Prostate gland (tissue), 2 donors: Measurements from ENCODE around the gene KIF21B.
A peak's percentile ranks its signal among the peaks of the same experiment; 100 is the strongest.

ENCODE experiments used
- CTCF ChIP-seq, 4 experiments: fragments of 200-600 bp in 2 of 4; fragments of 450-650 bp in 2 of 4; sonication (generic) in 2 of 4; IDR thresholded peaks; 1 replicate in 3 of 4; 2 replicates in 1 of 4; pipeline ENCODE4 v1.5.1; 2016 to 2019; ENCODE audit warnings: antibody characterized with exemption in 4 of 4, mild to moderate bottlenecking in 2 of 4, moderate library complexity in 2 of 4
- POLR2A ChIP-seq: fragments of 450-650 bp; IDR thresholded peaks from one replicate; pipeline ENCODE4 v1.6.1; 2016; ENCODE audit warnings: antibody characterized with exemption, mild to moderate bottlenecking
- POLR2AphosphoS5 ChIP-seq: sonication (generic); formaldehyde crosslinking; IDR thresholded peaks from one replicate; pipeline ENCODE4 v1.6.1; 2017; ENCODE audit warnings: antibody characterized with exemption

DNA sequence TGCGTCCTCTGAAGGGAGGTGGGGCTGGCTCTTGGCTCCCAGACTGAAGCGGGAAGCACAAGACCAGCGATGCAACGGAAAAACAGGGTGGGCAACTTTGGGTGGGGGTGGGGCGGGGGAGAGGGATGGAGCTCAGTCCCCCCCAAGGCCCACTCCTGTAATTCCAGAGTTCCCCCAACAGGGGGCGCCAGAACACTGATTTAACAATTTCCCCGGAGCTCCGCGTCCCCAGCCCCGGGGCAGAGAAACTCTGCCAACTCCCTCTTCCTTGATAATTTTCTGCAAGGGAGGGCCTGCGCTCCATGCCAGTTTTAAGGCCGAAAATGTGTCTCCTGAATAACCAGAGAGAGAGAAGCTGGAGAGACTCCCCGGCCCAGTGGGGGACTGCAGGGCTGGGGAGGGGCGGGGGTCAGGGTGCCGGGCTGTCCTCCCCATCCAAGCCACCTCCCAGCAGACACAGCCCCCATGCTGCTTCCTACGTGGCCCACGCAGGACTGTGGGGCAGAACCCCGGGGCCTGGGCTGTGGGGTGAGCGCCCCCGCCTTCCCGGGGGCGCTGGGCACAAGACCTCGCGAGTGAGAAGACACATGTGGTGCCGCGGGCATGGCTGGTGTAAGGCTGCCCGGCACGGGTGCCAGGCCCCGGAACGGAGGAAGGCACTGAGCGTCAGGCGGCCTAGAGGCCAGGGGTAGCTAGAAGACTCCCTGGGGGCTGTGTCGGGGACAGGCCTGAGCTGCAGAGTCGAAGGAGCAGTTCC is 51.4 kb downstream of the KIF21B start:
- peak; percentile 69 to 96 (median 82) for TF ChIP-seq CTCF (IDR thresholded peaks at IDR 0.05)
- no peak for TF ChIP-seq POLR2A
- TF ChIP-seq POLR2AphosphoS5 = no peak
